ENCODE data around the gene TROAP.
"Not testable (repeated sequence)": the region's sequence is repeated elsewhere in the genome, so short reads cannot be mapped to it uniquely, and the experiment has no call there.

Gene TROAP

DNA sequence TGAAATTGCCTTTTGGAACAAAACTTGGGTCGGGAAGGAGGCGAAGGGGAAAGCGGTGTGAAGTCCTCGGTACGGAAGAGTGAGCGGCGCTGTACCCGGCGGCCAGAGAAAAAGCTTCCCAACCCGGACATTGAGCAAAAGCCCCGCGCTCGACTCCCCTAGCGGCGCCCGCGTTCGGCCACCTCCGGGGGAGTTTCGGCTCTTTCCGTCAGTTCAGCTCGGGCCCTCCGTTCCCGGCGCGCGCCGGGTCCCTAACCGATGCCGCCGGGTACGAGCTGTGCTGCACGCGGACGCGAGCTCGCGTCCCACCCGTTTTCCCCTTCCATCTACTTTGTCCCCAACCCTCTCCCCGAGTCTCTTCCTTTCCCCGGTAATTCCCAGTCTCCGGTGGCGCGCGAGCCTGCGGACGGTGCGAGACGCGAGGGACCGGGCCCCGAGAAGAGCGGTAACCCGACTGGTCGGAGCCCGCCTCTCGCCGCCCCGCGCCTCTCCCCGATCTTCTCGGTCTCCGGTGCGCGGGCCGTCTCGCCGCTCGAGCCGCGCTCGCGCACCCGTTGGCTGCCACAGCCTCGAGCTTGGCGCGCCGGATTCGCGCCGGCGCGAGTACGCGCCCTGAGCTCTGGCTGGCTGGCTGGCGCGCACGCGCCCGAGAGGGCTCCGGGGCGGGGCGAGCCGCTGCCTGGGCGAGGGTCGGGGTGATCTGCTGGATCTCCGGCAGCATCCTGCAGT is 43.8 kb downstream of the TROAP start:
- DNase-seq (ENCODE audit: low read depth, low spot score), result peak; percentile 63

GRCh38 chr12:49367381-49368239 is 44.6 kb downstream of the TROAP start, which contains the start of gene SPATS2:
TSS of gene SPATS2 (plus strand) at chr12:49367462. CDS start at chr12:49461013, 93,551 bp downstream.
- no peak for DNase-seq (ENCODE audit: low read depth, low spot score)

GRCh38 chr12:49368240-49368600 is 45.2 kb downstream of the TROAP start:
- DNase-seq (ENCODE audit: low read depth, low spot score), result no peak

GRCh38 chr12:49369411-49370145 is 46.5 kb downstream of the TROAP start:
- DNase-seq (ENCODE audit: low read depth, low spot score), result no peak

DNA sequence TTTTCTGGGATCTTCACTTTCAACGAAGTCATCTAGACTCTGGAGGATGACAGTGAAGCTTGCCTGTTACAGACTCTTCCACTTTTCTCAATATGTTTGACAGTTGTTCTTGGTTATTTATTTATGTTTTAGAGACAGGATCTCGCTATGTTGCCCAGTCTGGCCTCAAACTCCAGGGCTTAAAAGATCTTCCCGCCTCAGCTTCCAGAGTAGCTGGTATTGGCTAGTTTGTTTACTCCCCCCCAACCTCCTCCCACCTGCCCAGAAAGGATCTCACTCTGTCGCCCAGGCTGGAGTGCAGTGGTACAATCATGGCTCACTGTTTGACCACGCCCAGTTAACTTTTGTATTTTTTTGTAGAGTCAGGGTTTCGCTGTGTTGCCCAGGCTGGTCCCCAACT is 47.5 kb downstream of the TROAP start:
- DNase-seq (ENCODE audit: low read depth, low spot score), result no peak

- no peak for DNase-seq (ENCODE audit: low read depth, low spot score)
These were observed 52.4 kb downstream of the TROAP start for GRCh38 chr12:49375406-49375805.

GRCh38 chr12:49377386-49377785 is 54.3 kb downstream of the TROAP start:
- DNase-seq (ENCODE audit: low read depth, low spot score), result no peak

DNA sequence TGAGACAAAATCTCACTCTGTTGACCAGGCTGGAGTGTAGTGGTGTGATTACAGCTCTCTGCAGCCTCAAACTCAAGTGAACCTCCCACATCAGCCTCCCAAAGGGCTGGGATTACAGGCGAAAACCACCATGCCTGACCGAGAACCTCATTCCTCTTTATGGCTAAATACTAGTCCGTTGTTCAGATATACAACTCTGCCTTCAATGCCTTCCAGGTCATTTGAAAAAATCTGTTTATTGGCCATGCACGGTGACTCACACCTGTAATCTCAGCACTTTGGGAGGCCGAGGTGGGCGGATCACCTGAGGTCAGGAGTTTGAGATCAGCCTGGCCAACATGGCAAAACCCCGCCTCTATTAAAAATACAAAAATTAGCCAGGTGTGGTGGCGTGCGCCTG is 57.1 kb downstream of the TROAP start:
- not testable (repeated sequence) for DNase-seq (ENCODE audit: low read depth, low spot score)
